H1 (cell line): ENCODE data around the gene MARS2. TPM values are rescaled to one million over a fixed set of nuclear protein-coding genes. Genes with fewer than 3 reads are reported as not detected.

Source experiments
- CTCF ChIA-PET: fragments of 300-600 bp; sonication (Branson Sonifier 250); formaldehyde crosslinking; loops from one replicate; lab custom pipeline; 2021; ENCODE audit not compliant: partially characterized antibody; lab: Charles Lee
- POLR2A ChIA-PET: fragments of 300-600 bp; sonication (Branson Sonifier 250); formaldehyde crosslinking; loops from one replicate; lab custom pipeline; 2021; ENCODE audit warnings: inconsistent platforms; ENCODE audit not compliant: partially characterized antibody; lab: Charles Lee
- DNase-seq, 2 experiments: peaks; one replicate each; pipeline versions ENCODE4 v3.0.0 to v3.0.0-alpha.2; 2010 to 2022; ENCODE audit warnings: low spot score in 2 of 2, low read depth in 1 of 2, mixed read lengths in 1 of 2
- FAIRE-seq: peaks from 2 replicates; lab custom pipeline; 2011; peaks lifted over from hg19 to GRCh38; lab: Jason Lieb, UNC
- H2AFZ ChIP-seq: 2 replicates; pipeline ENCODE4 v1.8.1; 2012; ENCODE audit warnings: low read length, inconsistent platforms
- H2AK5ac ChIP-seq: 2 replicates; pipeline ENCODE4 v1.6.1; 2013; ENCODE audit warnings: low read depth, low read length
- H2BK120ac ChIP-seq: replicated peaks from 2 replicates; pipeline ENCODE3; 2013; ENCODE audit warnings: low read depth, low read length, inconsistent platforms
- H2BK12ac ChIP-seq: 2 replicates; pipeline ENCODE4 v1.6.1; 2013; ENCODE audit warnings: low read depth, low read length
- H2BK15ac ChIP-seq: 2 replicates; pipeline ENCODE4 v1.6.1; 2013; ENCODE audit warnings: low read length
- H2BK20ac ChIP-seq: 2 replicates; pipeline ENCODE4 v1.6.1; 2013; ENCODE audit warnings: low read length
- H2BK5ac ChIP-seq: 2 replicates; pipeline ENCODE4 v1.6.1; 2013; ENCODE audit warnings: low read depth, low read length
- H3K14ac ChIP-seq: 2 replicates; pipeline ENCODE4 v1.6.1; 2013; ENCODE audit warnings: inconsistent platforms; ENCODE audit not compliant: insufficient read length
- H3K18ac ChIP-seq: 2 replicates; pipeline ENCODE4 v1.6.1; 2013; ENCODE audit warnings: low read length; ENCODE audit errors: extremely low read depth
- H3K23ac ChIP-seq: 2 replicates; pipeline ENCODE4 v1.6.1; 2013; ENCODE audit warnings: inconsistent platforms; ENCODE audit not compliant: insufficient read length
- H3K23me2 ChIP-seq: 2 replicates; pipeline ENCODE4 v1.6.1; 2013; ENCODE audit warnings: low read depth, low read length
- H3K27ac ChIP-seq: 2 replicates; pipeline ENCODE4 v1.6.1; 2011; ENCODE audit warnings: low read depth, low read length, inconsistent platforms
- H3K27me3 ChIP-seq, 4 experiments: replicated peaks in 1 of 4; 1 replicate in 1 of 4; 2 replicates in 3 of 4; pipeline versions ENCODE4 v1.6.1 to v1.8.1; 2011 to 2013; ENCODE audit warnings: low read length in 3 of 4, mild to moderate bottlenecking in 3 of 4, inconsistent platforms in 2 of 4, mixed read lengths in 2 of 4, moderate library complexity in 1 of 4; ENCODE audit not compliant: control insufficient read depth in 3 of 4, insufficient read depth in 3 of 4; ENCODE audit errors: extremely low read depth in 1 of 4
- H3K36me3 ChIP-seq, 4 experiments: 2 replicates each; pipeline versions ENCODE4 v1.6.1 to v1.8.1; 2011 to 2013; ENCODE audit warnings: mild to moderate bottlenecking in 4 of 4, low read length in 3 of 4, moderate library complexity in 2 of 4, control low read depth in 1 of 4, inconsistent platforms in 1 of 4; ENCODE audit not compliant: insufficient read depth in 4 of 4, control insufficient read depth in 2 of 4
- H3K4ac ChIP-seq: replicated peaks from 2 replicates; pipeline ENCODE3; 2013; ENCODE audit warnings: low read length, low read depth, mixed read lengths, inconsistent platforms; ENCODE audit not compliant: insufficient read length
- H3K4me1 ChIP-seq, 4 experiments: replicated peaks in 1 of 4; 1 replicate in 1 of 4; 2 replicates in 3 of 4; pipeline versions ENCODE4 v1.6.1 to v1.8.1; 2011 to 2013; ENCODE audit warnings: low read length in 3 of 4, inconsistent platforms in 2 of 4, mixed read lengths in 1 of 4; ENCODE audit not compliant: insufficient read depth in 4 of 4, control insufficient read depth in 3 of 4
- H3K4me2 ChIP-seq, 2 experiments: 2 replicates each; pipeline versions ENCODE4 v1.6.1 to v1.8.1; 2011 to 2013; ENCODE audit warnings: low read depth in 2 of 2, low read length in 2 of 2, control low read depth in 1 of 2, inconsistent platforms in 1 of 2, mild to moderate bottlenecking in 1 of 2; ENCODE audit not compliant: insufficient read depth in 1 of 2
- H3K4me3 ChIP-seq, 4 experiments: fragments of 200-600, 300-600 bp in 1 of 4; sonication (generic), shearing (Covaris generic), sonication (Bioruptor Twin) in 1 of 4; 2 replicates each; pipeline versions ENCODE4 v1.5.1 to v1.8.1; 2011 to 2016; ENCODE audit warnings: low read length in 4 of 4, low read depth in 3 of 4, control low read depth in 2 of 4, inconsistent platforms in 2 of 4, mild to moderate bottlenecking in 2 of 4, mixed read lengths in 1 of 4, moderate library complexity in 1 of 4; ENCODE audit not compliant: insufficient read depth in 2 of 4; ENCODE audit errors: extremely low read depth in 1 of 4
- H3K56ac ChIP-seq: replicated peaks from 2 replicates; pipeline ENCODE3; 2013; ENCODE audit warnings: low read depth, mild to moderate bottlenecking, mixed read lengths, low read length, inconsistent platforms; ENCODE audit not compliant: insufficient read length
- H3K79me1 ChIP-seq: 2 replicates; pipeline ENCODE4 v1.6.1; 2013; ENCODE audit warnings: low read depth, low read length, control low read depth
- H3K79me2 ChIP-seq, 2 experiments: 2 replicates each; pipeline versions ENCODE4 v1.6.1 to v1.8.1; 2012 to 2013; ENCODE audit warnings: low read length in 2 of 2, mild to moderate bottlenecking in 2 of 2, inconsistent platforms in 1 of 2; ENCODE audit not compliant: insufficient read depth in 2 of 2, control insufficient read depth in 1 of 2
- H3K9ac ChIP-seq, 4 experiments: replicated peaks in 1 of 4; 1 replicate in 1 of 4; 2 replicates in 3 of 4; pipeline versions ENCODE4 v1.6.1 to v1.8.1; 2011 to 2013; ENCODE audit warnings: low read depth in 3 of 4, low read length in 3 of 4, control low read depth in 2 of 4, mild to moderate bottlenecking in 2 of 4, moderate library complexity in 2 of 4, inconsistent platforms in 1 of 4; ENCODE audit errors: extremely low read depth in 1 of 4
- H3K9me3 ChIP-seq, 2 experiments: 2 replicates each; pipeline versions ENCODE4 v1.6.1 to v1.8.1; 2012 to 2013; ENCODE audit warnings: mild to moderate bottlenecking in 2 of 2, moderate library complexity in 2 of 2, control low read depth in 1 of 2, inconsistent platforms in 1 of 2, low read depth in 1 of 2, low read length in 1 of 2, mixed read lengths in 1 of 2; ENCODE audit not compliant: insufficient read depth in 2 of 2
- H4K20me1 ChIP-seq, 2 experiments: replicated peaks in 1 of 2; 2 replicates each; pipeline versions ENCODE3 to v1.8.1; 2011 to 2013; ENCODE audit warnings: inconsistent platforms in 2 of 2, low read length in 2 of 2, mild to moderate bottlenecking in 1 of 2; ENCODE audit not compliant: insufficient read depth in 2 of 2, control insufficient read depth in 1 of 2
- H4K5ac ChIP-seq: 2 replicates; pipeline ENCODE4 v1.6.1; 2013; ENCODE audit warnings: low read length, low read depth, mixed read lengths, inconsistent platforms; ENCODE audit not compliant: insufficient read length
- H4K8ac ChIP-seq: 2 replicates; pipeline ENCODE4 v1.8.0; 2013; ENCODE audit warnings: mild to moderate bottlenecking, moderate library complexity, low read length, inconsistent platforms; ENCODE audit not compliant: insufficient read depth; ENCODE audit errors: extremely low read depth
- H4K91ac ChIP-seq: replicated peaks from 2 replicates; pipeline ENCODE3; 2013; ENCODE audit warnings: low read length, mixed read lengths, inconsistent platforms; ENCODE audit not compliant: insufficient read length
- CTBP2 ChIP-seq: IDR thresholded peaks from 2 replicates; pipeline ENCODE4 v1.7.0; 2011; ENCODE audit warnings: borderline replicate concordance, mild to moderate bottlenecking, moderate library complexity, mixed read lengths, low read length; ENCODE audit not compliant: insufficient read depth, insufficient read length
- EGR1 ChIP-seq: IDR thresholded peaks from 2 replicates; pipeline ENCODE4 v1.6.1; 2011; ENCODE audit warnings: low read depth, low read length, borderline replicate concordance
- SIN3A ChIP-seq, 2 experiments: IDR thresholded peaks in 1 of 2; conservative IDR thresholded peaks in 1 of 2; 2 replicates each; pipeline ENCODE4 v1.6.1; 2011 to 2012; ENCODE audit warnings: low read length in 2 of 2, improper control_type of control experiment in 1 of 2, low read depth in 1 of 2, mild to moderate bottlenecking in 1 of 2
- WGBS, 2 experiments: shearing (Covaris generic) in 1 of 2; methylation state at CpG; one replicate each; pipeline versions ENCODE4 v1.1.6 to v1.1.7; 2013 to 2015; ENCODE audit warnings: low lambda C conversion rate in 2 of 2, mixed read lengths in 2 of 2, inconsistent platforms in 1 of 2, low coverage in 1 of 2, missing lambda C conversion rate in 1 of 2; ENCODE audit not compliant: insufficient replicate concordance in 2 of 2, insufficient coverage in 1 of 2, insufficient read length in 1 of 2; ENCODE audit errors: extremely low coverage in 1 of 2, missing lambda C conversion rate in 1 of 2; 5-methylcytosine and 5-hydroxymethylcytosine counted together
- polyA plus RNA-seq, 7 experiments: library from polyadenylated mRNA; depleted of rRNA in 3 of 7; stranded (reverse) in 5 of 7; unstranded in 2 of 7; fragments of >200 nt in 5 of 7; fragments of 200-250 nt in 2 of 7; gene quantifications; 1 replicate in 5 of 7; 2 replicates in 1 of 7; 4 replicates in 1 of 7; pipeline versions ENCODE4 v1.2.1 to v1.2.3, GENCODE V29; 2011 to 2013; ENCODE audit warnings: missing spikeins in 2 of 7, mixed read lengths in 2 of 7
- total RNA-seq: library from RNA; stranded (reverse); fragmentation: NEBNext Ultra II Directional; extraction: Animal tissue kit (Norgen Biotek cat#: 25700); gene quantifications from 2 replicates; pipeline ENCODE4 v1.2.1, GENCODE V29; 2021

Gene MARS2
- total and polyA plus RNA-seq, 2 of the 8 experiments (the other 6 are each of a cell fraction or from before 2014, with no cell fraction given): 15.7 to 27.2 TPM

DNA sequence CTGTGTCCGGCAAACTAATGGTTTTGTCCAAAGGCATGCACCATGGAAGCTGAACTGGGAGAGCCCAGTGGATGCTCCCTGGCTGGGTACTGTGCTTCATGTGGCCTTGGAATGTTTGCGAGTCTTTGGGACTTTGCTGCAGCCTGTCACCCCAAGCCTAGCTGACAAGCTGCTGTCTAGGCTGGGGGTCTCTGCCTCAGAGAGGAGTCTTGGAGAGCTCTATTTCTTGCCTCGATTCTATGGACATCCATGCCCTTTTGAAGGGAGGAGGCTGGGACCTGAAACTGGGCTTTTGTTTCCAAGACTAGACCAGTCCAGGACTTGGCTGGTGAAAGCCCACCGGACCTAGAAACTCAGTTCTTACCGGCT is 1.7 kb downstream of the MARS2 start:
- FAIRE-seq: no peak
- TF ChIP-seq CTBP2: no peak
- TF ChIP-seq EGR1: no peak
- TF ChIP-seq SIN3A (conservative IDR thresholded peaks at IDR 0.05 in 1 of 2, IDR thresholded peaks at IDR 0.05 in 1 of 2; ENCODE audit: low read depth in 1 of 2, low read length in 2 of 2): 0 out of 4 replicates have a peak, but pooled peaks of 1 of the 2 experiments have one; percentile 56

More for the DNA sequence above, 1.7 kb downstream of the MARS2 start:
- Histone ChIP-seq H3K18ac (no peak overlapping the region), H3K9me3 (no peaks in the 10 kb centered on the region), H3K27me3 (no peaks in the 10 kb centered on the region; a peak in 1 of 7 replicates), H2BK5ac (no peak overlapping the region), H3K4me3 (peak overlapping the region; percentile 85 to 92 (median 90)), H3K23me2 (peaks cover 22% of the 10 kb centered on the region), H2BK15ac (no peak overlapping the region), H4K8ac (no peak overlapping the region), H3K36me3 (peaks cover 3 to 16% (median 5%) of the 10 kb centered on the region in 4 experiments; a peak in 5 of 8 replicates), H3K79me2 (peaks cover 21 to 61% of the 10 kb centered on the region in 2 experiments), H3K79me1 (peaks cover 7% of the 10 kb centered on the region), H3K9ac (peak overlapping the region in 2 of 4 experiments; percentile 10 to 47; a peak in 3 of 7 replicates), H2AK5ac (no peak overlapping the region), H4K5ac (no peak overlapping the region), H2AFZ (no peak overlapping the region), H2BK120ac (no peak overlapping the region), H2BK20ac (no peak overlapping the region), H3K4me1 (peaks cover 0 to 7% (median 5%) of the 10 kb centered on the region in 4 experiments; a peak in 4 of 7 replicates), H3K27ac (no peak overlapping the region), H4K20me1 (peaks cover 16 to 29% of the 10 kb centered on the region in 2 experiments), H4K91ac (no peak overlapping the region), H3K56ac (no peak overlapping the region), H3K4me2 (peak overlapping the region; percentile 88 to 98), H3K4ac (no peak overlapping the region), H3K14ac (no peak overlapping the region), H3K23ac (no peak overlapping the region), H2BK12ac (no peak overlapping the region)
- CTCF ChIA-PET: interaction anchor here (0.7 to 2.2 kb wide), 16 partner anchors 10 to 347 kb away, joined by 3 to 18 read pairs (median 4); no protein-coding TSS in a partner anchor
- POLR2A ChIA-PET: interaction anchor here (0.7 to 2.8 kb wide), 6 partner anchors 10 to 1537 kb away, joined by 3 to 26 read pairs (median 3); partner anchors contain the start of genes HSPD1 and HSPE1
- DNase-seq: no peak
- WGBS, 2 experiments: 66% methylated on average over 5 of the region's 5 CpGs; no CpG with 5 or more reads in 1 of the 2 experiments
